Hepatocyte (in vitro differentiated cells): Measurements from ENCODE around the gene PTPRD.

Experiments
- EZH2 ChIP-seq: fragments of 200-600 bp; sonication (generic); IDR thresholded peaks from 2 replicates; pipeline ENCODE4 v1.6.1; 2016; ENCODE audit warnings: antibody characterized with exemption, mild to moderate bottlenecking, borderline replicate concordance
- EZH2phosphoT487 ChIP-seq: fragments of 200-600 bp; sonication (generic); IDR thresholded peaks from one replicate; pipeline ENCODE4 v1.6.1; 2018; ENCODE audit warnings: antibody characterized with exemption, mild to moderate bottlenecking, low read depth, moderate library complexity; ENCODE audit not compliant: unreplicated experiment, severe bottlenecking
- TF ChIP-seq, protein P1 (sequence below): fragments of 200-600 bp; sonication (generic); IDR thresholded peaks from 2 replicates; pipeline ENCODE4 v1.5.1; 2016; ENCODE audit warnings: antibody characterized with exemption, mild to moderate bottlenecking; ENCODE audit not compliant: poor library complexity

DNA sequence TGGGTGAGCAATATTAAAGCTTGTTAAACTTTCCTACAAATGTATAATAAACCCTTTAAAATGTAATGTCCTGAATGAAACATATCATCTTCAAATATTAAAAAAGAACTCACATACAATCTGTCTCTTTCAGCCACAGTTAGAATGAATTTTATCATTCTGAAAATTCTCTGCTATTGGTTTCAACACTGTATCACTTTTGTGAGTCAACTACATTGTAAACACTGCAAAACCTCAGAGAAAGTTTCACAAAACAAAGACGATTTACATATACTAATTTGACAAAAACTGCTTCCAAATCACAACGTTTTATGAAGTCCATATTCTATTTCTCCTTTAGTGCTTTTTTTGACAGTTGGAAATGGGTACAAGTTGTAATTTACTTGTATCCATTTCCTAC lies 1781.2 kb downstream of the PTPRD start:
- TF ChIP-seq EZH2, result no peak
- TF ChIP-seq, protein P1, sequence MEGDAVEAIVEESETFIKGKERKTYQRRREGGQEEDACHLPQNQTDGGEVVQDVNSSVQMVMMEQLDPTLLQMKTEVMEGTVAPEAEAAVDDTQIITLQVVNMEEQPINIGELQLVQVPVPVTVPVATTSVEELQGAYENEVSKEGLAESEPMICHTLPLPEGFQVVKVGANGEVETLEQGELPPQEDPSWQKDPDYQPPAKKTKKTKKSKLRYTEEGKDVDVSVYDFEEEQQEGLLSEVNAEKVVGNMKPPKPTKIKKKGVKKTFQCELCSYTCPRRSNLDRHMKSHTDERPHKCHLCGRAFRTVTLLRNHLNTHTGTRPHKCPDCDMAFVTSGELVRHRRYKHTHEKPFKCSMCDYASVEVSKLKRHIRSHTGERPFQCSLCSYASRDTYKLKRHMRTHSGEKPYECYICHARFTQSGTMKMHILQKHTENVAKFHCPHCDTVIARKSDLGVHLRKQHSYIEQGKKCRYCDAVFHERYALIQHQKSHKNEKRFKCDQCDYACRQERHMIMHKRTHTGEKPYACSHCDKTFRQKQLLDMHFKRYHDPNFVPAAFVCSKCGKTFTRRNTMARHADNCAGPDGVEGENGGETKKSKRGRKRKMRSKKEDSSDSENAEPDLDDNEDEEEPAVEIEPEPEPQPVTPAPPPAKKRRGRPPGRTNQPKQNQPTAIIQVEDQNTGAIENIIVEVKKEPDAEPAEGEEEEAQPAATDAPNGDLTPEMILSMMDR, result no peak
- no peak for TF ChIP-seq EZH2phosphoT487
